ENCODE measurements around the gene TOX3.

Gene TOX3

GRCh38 chr16:52586159-52586558 is 39.2 kb upstream of the TOX3 start (continued):
- TF ChIP-seq TSHZ2 (CRISPR knock-in tag; IDR thresholded peaks at IDR 0.05): no peak
- TF ChIP-seq ARNTL (CRISPR knock-in tag; IDR thresholded peaks at IDR 0.05; ENCODE audit: borderline replicate concordance, low read depth): no peak
- TF ChIP-seq SNAI2 (CRISPR knock-in tag; IDR thresholded peaks at IDR 0.05): no peak
- TF ChIP-seq OSR1 (CRISPR knock-in tag; IDR thresholded peaks at IDR 0.05): no peak
- no peak for TF ChIP-seq ZC3H10 (CRISPR knock-in tag; IDR thresholded peaks at IDR 0.05)
- TF ChIP-seq ZNF565 (CRISPR knock-in tag; conservative IDR thresholded peaks at IDR 0.05; ENCODE audit: low read depth): no peak
- no peak for TF ChIP-seq CSDC2 (CRISPR knock-in tag; IDR thresholded peaks at IDR 0.05)
- TF ChIP-seq ESRRG (CRISPR knock-in tag; IDR thresholded peaks at IDR 0.05): no peak

GRCh38 chr16:52584354-52585320 is 37.7 kb upstream of the TOX3 start:
- no peak for ATAC-seq

DNA sequence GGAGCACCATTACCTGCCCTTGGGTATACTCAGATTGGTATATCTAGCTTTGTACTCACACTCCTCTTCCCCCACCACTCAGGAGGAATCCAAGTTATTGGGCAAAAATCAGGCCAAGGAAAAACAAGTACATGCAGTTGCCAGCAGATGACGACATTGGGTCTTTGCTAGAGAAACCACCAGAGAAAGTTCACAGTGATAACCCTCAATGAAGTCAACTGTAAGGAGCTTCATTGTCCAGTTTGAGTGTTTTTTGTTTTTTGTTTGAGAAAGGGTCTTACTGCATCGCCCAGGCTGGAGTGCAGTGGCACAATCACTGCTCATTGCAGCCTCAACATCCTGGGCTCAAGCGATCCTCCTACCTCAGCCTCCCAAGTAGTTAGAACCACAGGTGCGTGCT is 34.6 kb upstream of the TOX3 start:
- no peak for ATAC-seq
- no peak for TF ChIP-seq GLIS3 (CRISPR knock-in tag; IDR thresholded peaks at IDR 0.05)
- no peak for TF ChIP-seq SNAI2 (CRISPR knock-in tag; IDR thresholded peaks at IDR 0.05)
- TF ChIP-seq ARNTL (CRISPR knock-in tag; IDR thresholded peaks at IDR 0.05; ENCODE audit: borderline replicate concordance, low read depth): no peak
- TF ChIP-seq TSHZ2 (CRISPR knock-in tag; IDR thresholded peaks at IDR 0.05): no peak
- no peak for TF ChIP-seq ESRRG (CRISPR knock-in tag; IDR thresholded peaks at IDR 0.05)
- no peak for TF ChIP-seq ZFP30 (CRISPR knock-in tag; IDR thresholded peaks at IDR 0.05)
- TF ChIP-seq OSR1 (CRISPR knock-in tag; IDR thresholded peaks at IDR 0.05): no peak
- TF ChIP-seq ZNF70 (CRISPR knock-in tag; IDR thresholded peaks at IDR 0.05): no peak
- no peak for TF ChIP-seq ZNF565 (CRISPR knock-in tag; conservative IDR thresholded peaks at IDR 0.05; ENCODE audit: low read depth)
- TF ChIP-seq, protein P1, sequence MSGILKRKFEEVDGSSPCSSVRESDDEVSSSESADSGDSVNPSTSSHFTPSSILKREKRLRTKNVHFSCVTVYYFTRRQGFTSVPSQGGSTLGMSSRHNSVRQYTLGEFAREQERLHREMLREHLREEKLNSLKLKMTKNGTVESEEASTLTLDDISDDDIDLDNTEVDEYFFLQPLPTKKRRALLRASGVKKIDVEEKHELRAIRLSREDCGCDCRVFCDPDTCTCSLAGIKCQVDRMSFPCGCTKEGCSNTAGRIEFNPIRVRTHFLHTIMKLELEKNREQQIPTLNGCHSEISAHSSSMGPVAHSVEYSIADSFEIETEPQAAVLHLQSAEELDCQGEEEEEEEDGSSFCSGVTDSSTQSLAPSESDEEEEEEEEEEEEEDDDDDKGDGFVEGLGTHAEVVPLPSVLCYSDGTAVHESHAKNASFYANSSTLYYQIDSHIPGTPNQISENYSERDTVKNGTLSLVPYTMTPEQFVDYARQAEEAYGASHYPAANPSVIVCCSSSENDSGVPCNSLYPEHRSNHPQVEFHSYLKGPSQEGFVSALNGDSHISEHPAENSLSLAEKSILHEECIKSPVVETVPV (CRISPR knock-in tag; IDR thresholded peaks at IDR 0.05): no peak
- TF ChIP-seq CSDC2 (CRISPR knock-in tag; IDR thresholded peaks at IDR 0.05): no peak
- TF ChIP-seq, protein P2, sequence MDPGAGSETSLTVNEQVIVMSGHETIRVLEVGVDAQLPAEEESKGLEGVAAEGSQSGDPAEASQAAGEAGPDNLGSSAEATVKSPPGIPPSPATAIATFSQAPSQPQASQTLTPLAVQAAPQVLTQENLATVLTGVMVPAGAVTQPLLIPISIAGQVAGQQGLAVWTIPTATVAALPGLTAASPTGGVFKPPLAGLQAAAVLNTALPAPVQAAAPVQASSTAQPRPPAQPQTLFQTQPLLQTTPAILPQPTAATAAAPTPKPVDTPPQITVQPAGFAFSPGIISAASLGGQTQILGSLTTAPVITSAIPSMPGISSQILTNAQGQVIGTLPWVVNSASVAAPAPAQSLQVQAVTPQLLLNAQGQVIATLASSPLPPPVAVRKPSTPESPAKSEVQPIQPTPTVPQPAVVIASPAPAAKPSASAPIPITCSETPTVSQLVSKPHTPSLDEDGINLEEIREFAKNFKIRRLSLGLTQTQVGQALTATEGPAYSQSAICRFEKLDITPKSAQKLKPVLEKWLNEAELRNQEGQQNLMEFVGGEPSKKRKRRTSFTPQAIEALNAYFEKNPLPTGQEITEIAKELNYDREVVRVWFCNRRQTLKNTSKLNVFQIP (CRISPR knock-in tag; IDR thresholded peaks at IDR 0.05; ENCODE audit: borderline replicate concordance, low read depth): no peak

More at GRCh38 chr16:52584354-52585320, 37.7 kb upstream of the TOX3 start:
- TF ChIP-seq ZFP30 (CRISPR knock-in tag; IDR thresholded peaks at IDR 0.05): no peak
- no peak for TF ChIP-seq ZFP3 (CRISPR knock-in tag; IDR thresholded peaks at IDR 0.05)
- TF ChIP-seq SNAI2 (CRISPR knock-in tag; IDR thresholded peaks at IDR 0.05): no peak
- TF ChIP-seq, protein P3, sequence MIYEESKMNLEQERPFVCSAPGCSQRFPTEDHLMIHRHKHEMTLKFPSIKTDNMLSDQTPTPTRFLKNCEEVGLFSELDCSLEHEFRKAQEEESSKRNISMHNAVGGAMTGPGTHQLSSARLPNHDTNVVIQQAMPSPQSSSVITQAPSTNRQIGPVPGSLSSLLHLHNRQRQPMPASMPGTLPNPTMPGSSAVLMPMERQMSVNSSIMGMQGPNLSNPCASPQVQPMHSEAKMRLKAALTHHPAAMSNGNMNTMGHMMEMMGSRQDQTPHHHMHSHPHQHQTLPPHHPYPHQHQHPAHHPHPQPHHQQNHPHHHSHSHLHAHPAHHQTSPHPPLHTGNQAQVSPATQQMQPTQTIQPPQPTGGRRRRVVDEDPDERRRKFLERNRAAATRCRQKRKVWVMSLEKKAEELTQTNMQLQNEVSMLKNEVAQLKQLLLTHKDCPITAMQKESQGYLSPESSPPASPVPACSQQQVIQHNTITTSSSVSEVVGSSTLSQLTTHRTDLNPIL (CRISPR knock-in tag; IDR thresholded peaks at IDR 0.05; ENCODE audit: low read depth): no peak
- no peak for TF ChIP-seq GLIS3 (CRISPR knock-in tag; IDR thresholded peaks at IDR 0.05)
- no peak for TF ChIP-seq OSR1 (CRISPR knock-in tag; IDR thresholded peaks at IDR 0.05)
- TF ChIP-seq, protein P2 (CRISPR knock-in tag; IDR thresholded peaks at IDR 0.05; ENCODE audit: borderline replicate concordance, low read depth): no peak
- TF ChIP-seq PPARA (CRISPR knock-in tag; IDR thresholded peaks at IDR 0.05; ENCODE audit: borderline replicate concordance): no peak
- no peak for TF ChIP-seq ZNF565 (CRISPR knock-in tag; conservative IDR thresholded peaks at IDR 0.05; ENCODE audit: low read depth)
- TF ChIP-seq, protein P4, sequence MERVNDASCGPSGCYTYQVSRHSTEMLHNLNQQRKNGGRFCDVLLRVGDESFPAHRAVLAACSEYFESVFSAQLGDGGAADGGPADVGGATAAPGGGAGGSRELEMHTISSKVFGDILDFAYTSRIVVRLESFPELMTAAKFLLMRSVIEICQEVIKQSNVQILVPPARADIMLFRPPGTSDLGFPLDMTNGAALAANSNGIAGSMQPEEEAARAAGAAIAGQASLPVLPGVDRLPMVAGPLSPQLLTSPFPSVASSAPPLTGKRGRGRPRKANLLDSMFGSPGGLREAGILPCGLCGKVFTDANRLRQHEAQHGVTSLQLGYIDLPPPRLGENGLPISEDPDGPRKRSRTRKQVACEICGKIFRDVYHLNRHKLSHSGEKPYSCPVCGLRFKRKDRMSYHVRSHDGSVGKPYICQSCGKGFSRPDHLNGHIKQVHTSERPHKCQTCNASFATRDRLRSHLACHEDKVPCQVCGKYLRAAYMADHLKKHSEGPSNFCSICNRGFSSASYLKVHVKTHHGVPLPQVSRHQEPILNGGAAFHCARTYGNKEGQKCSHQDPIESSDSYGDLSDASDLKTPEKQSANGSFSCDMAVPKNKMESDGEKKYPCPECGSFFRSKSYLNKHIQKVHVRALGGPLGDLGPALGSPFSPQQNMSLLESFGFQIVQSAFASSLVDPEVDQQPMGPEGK (CRISPR knock-in tag; IDR thresholded peaks at IDR 0.05; ENCODE audit: borderline replicate concordance): no peak
- no peak for TF ChIP-seq TCF4 (CRISPR knock-in tag; IDR thresholded peaks at IDR 0.05; ENCODE audit: borderline replicate concordance)
- TF ChIP-seq ISL1 (CRISPR knock-in tag; IDR thresholded peaks at IDR 0.05): no peak
- TF ChIP-seq TOX (CRISPR knock-in tag; IDR thresholded peaks at IDR 0.05; ENCODE audit: borderline replicate concordance): no peak
